Hindlimb muscle (tissue), 1 donor: ENCODE results near the gene GLB1L2. TPM values are rescaled to one million over a fixed set of nuclear protein-coding genes. Genes with fewer than 3 reads are reported as not detected.

ENCODE experiments used
- polyA plus RNA-seq: library from polyadenylated mRNA; unstranded; fragments of 120-200 nt; gene quantifications from one replicate; pipeline ENCODE4 v1.2.1, GENCODE V29; 2013; ENCODE audit not compliant: insufficient read length

GLB1L2 gene
- polyA plus RNA-seq, 1 donor: 0.28 TPM

Other genes with a start within 250 kb of the GLB1L2 start
- gene NCAPD3, start 108.0 kb upstream of the GLB1L2 start, polyA plus RNA-seq: 13.9 TPM
- gene VPS26B, start 107.3 kb upstream of the GLB1L2 start, polyA plus RNA-seq: 29.0 TPM
- 31.9 TPM for gene THYN1, start 78.6 kb upstream of the GLB1L2 start, polyA plus RNA-seq
- 22.1 TPM for gene ACAD8, start 78.4 kb upstream of the GLB1L2 start, polyA plus RNA-seq
- gene GLB1L3, start 55.6 kb upstream of the GLB1L2 start, polyA plus RNA-seq: 0.10 TPM
- 0.10 TPM for gene B3GAT1, start 80.3 kb downstream of the GLB1L2 start, polyA plus RNA-seq